ENCODE measurements around the gene OR51A7. TPM values are rescaled to one million over a fixed set of nuclear protein-coding genes. Genes with fewer than 3 reads are reported as not detected.

Gene OR51A7
- total RNA-seq, 1 donor from 2014 or later = not detected

- H3K4me3 ChIP-seq (ENCODE audit: low read depth, low read length) = no peak within 1 kb of the TSS
- DNase-seq (ENCODE audit: low read depth) = no peak
- no peak for TF ChIP-seq CTCF (IDR thresholded peaks at IDR 0.05; ENCODE audit: insufficient read depth, low read length, poor library complexity, severe bottlenecking)
- no peaks in the 10 kb centered on the region for H3K27me3 ChIP-seq (ENCODE audit: control insufficient read depth, insufficient read depth, low read length)
- H3K36me3 ChIP-seq (ENCODE audit: control insufficient read depth, insufficient read depth, low read length) = no peaks in the 10 kb centered on the region
These were observed 21.6 kb upstream of the OR51A7 start, which contains the start of gene OR51T1 for GRCh38 chr11:4881860-4882500. OR51T1 (plus strand) TSS chr11:4881900; CDS start chr11:4881900, 0 bp downstream.

DNA sequence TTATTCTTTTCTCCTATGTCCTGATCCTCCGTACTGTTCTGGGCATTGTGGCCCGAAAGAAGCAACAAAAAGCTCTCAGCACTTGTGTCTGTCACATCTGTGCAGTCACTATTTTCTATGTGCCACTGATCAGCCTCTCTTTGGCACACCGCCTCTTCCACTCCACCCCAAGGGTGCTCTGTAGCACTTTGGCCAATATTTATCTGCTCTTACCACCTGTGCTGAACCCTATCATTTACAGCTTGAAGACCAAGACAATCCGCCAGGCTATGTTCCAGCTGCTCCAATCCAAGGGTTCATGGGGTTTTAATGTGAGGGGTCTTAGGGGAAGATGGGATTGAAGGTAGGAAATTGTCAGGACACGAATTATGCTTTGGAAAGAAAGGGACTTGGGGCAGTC lies 21.0 kb upstream of the OR51A7 start:
- Histone ChIP-seq H3K4me3 (ENCODE audit: low read depth, low read length) (no peak overlapping the region), H3K36me3 (ENCODE audit: control insufficient read depth, insufficient read depth, low read length) (no peaks in the 10 kb centered on the region), H3K27me3 (ENCODE audit: control insufficient read depth, insufficient read depth, low read length) (no peaks in the 10 kb centered on the region)
- no peak for DNase-seq (ENCODE audit: low read depth)
- no peak for TF ChIP-seq CTCF (IDR thresholded peaks at IDR 0.05; ENCODE audit: insufficient read depth, low read length, poor library complexity, severe bottlenecking)

DNA sequence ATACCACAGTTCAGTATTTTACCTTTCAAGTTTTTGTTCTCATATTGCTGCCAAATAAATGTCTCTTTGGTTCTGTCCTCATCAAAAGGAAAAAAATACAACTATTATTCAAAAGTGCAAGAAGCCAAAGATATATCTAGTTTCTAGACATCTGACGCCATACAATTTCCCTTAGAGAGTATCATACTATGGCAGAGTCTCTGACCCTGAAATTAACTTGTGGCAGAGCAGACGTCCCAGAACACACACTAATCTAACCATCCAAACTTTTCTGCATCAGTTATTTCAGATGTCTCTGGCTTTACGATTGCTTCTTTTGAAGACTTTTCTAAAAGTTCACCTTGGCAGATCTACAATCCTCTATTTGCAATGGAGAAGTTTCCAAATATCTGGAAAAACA lies 19.2 kb upstream of the OR51A7 start:
- no peak for DNase-seq (ENCODE audit: low read depth)
- no peak for TF ChIP-seq CTCF (IDR thresholded peaks at IDR 0.05; ENCODE audit: insufficient read depth, low read length, poor library complexity, severe bottlenecking)
- Histone ChIP-seq H3K27me3 (ENCODE audit: control insufficient read depth, insufficient read depth, low read length) (no peaks in the 10 kb centered on the region), H3K4me3 (ENCODE audit: low read depth, low read length) (no peak overlapping the region), H3K36me3 (ENCODE audit: control insufficient read depth, insufficient read depth, low read length) (no peaks in the 10 kb centered on the region)

GRCh38 chr11:4886186-4886585 lies 17.4 kb upstream of the OR51A7 start:
- no peak for DNase-seq (ENCODE audit: low read depth)

GRCh38 chr11:4887591-4887990 lies 16.0 kb upstream of the OR51A7 start:
- Histone ChIP-seq H3K27me3 (ENCODE audit: control insufficient read depth, insufficient read depth, low read length) (no peaks in the 10 kb centered on the region), H3K36me3 (ENCODE audit: control insufficient read depth, insufficient read depth, low read length) (no peaks in the 10 kb centered on the region), H3K4me3 (ENCODE audit: low read depth, low read length) (no peak overlapping the region)
- DNase-seq (ENCODE audit: low read depth) = no peak
- no peak for TF ChIP-seq CTCF (IDR thresholded peaks at IDR 0.05; ENCODE audit: insufficient read depth, low read length, poor library complexity, severe bottlenecking)

More at GRCh38 chr11:4886186-4886585, 17.4 kb upstream of the OR51A7 start:
- Histone ChIP-seq H3K36me3 (ENCODE audit: control insufficient read depth, insufficient read depth, low read length) (no peaks in the 10 kb centered on the region), H3K4me3 (ENCODE audit: low read depth, low read length) (no peak overlapping the region), H3K27me3 (ENCODE audit: control insufficient read depth, insufficient read depth, low read length) (no peaks in the 10 kb centered on the region)
- TF ChIP-seq CTCF (IDR thresholded peaks at IDR 0.05; ENCODE audit: insufficient read depth, low read length, poor library complexity, severe bottlenecking) = no peak

- Histone ChIP-seq H3K4me3 (ENCODE audit: low read depth, low read length) (no peak overlapping the region), H3K27me3 (ENCODE audit: control insufficient read depth, insufficient read depth, low read length) (no peaks in the 10 kb centered on the region), H3K36me3 (ENCODE audit: control insufficient read depth, insufficient read depth, low read length) (no peaks in the 10 kb centered on the region)
- DNase-seq (ENCODE audit: low read depth) = no peak
- TF ChIP-seq CTCF (IDR thresholded peaks at IDR 0.05; ENCODE audit: insufficient read depth, low read length, poor library complexity, severe bottlenecking) = no peak
These were observed 13.3 kb upstream of the OR51A7 start for GRCh38 chr11:4890279-4890678.
